IMR-90 (cell line): ENCODE measurements around the gene SEMA4D. TPM values are rescaled to one million over a fixed set of nuclear protein-coding genes. Genes with fewer than 3 reads are reported as not detected.

Source experiments
- ATAC-seq: fragments of 200-7000 bp; cut with Tn5 transposase; 2 replicates; pipeline ENCODE4 v1.9.1; 2020; ENCODE audit warnings: low read depth, mild to moderate bottlenecking, moderate library complexity
- BruUV-seq: library from RNA; stranded (reverse); fragments of 400-500 nt; replicated peaks from 2 replicates; lab custom pipeline; 2021; lab: Mats Ljungman, UMichigan
- CTCF ChIA-PET: fragments of 300-600 bp; formaldehyde crosslinking; extraction: SDS; loops from one replicate; lab custom pipeline; 2021; ENCODE audit warnings: antibody characterized with exemption; lab: Yijun Ruan, JAX
- POLR2A ChIA-PET: fragments of 300-600 bp; sonication (Branson Sonifier 250); formaldehyde crosslinking; loops from one replicate; lab custom pipeline; 2022; ENCODE audit warnings: antibody characterized with exemption; ENCODE audit not compliant: unreplicated experiment; lab: Charles Lee
- DNase-seq: peaks from one replicate; pipeline ENCODE4 v3.0.0; 2013
- H2AFZ ChIP-seq: replicated peaks from 2 replicates; pipeline ENCODE3; 2013; ENCODE audit warnings: low read length, mild to moderate bottlenecking; ENCODE audit not compliant: poor library complexity
- H2AK5ac ChIP-seq: 2 replicates; pipeline ENCODE4 v1.6.1; 2013; ENCODE audit warnings: low read depth, low read length, inconsistent platforms
- H2AK9ac ChIP-seq: replicated peaks from 2 replicates; pipeline ENCODE3; 2013; ENCODE audit warnings: mild to moderate bottlenecking, low read depth, low read length, moderate library complexity; ENCODE audit not compliant: poor library complexity
- H2BK120ac ChIP-seq: 2 replicates; pipeline ENCODE4 v1.6.1; 2013; ENCODE audit warnings: low read depth, low read length, inconsistent platforms
- H2BK15ac ChIP-seq: 3 replicates; pipeline ENCODE4 v1.6.1; 2013; ENCODE audit warnings: low read depth, low read length, inconsistent platforms
- H2BK20ac ChIP-seq: 2 replicates; pipeline ENCODE4 v1.6.1; 2013; ENCODE audit warnings: low read depth, mild to moderate bottlenecking, inconsistent platforms, low read length, moderate library complexity
- H2BK5ac ChIP-seq: 2 replicates; pipeline ENCODE4 v1.6.1; 2013; ENCODE audit warnings: mild to moderate bottlenecking, low read depth, low read length, inconsistent platforms; ENCODE audit not compliant: poor library complexity, severe bottlenecking
- H3K14ac ChIP-seq: replicated peaks from 2 replicates; pipeline ENCODE4 v1.6.1; 2013; ENCODE audit warnings: low read depth, low read length, inconsistent platforms
- H3K18ac ChIP-seq: 2 replicates; pipeline ENCODE4 v1.6.1; 2013; ENCODE audit warnings: low read depth, low read length, control low read depth
- H3K23ac ChIP-seq: 2 replicates; pipeline ENCODE4 v1.6.1; 2013; ENCODE audit warnings: low read depth, low read length, inconsistent platforms
- H3K27ac ChIP-seq: 2 replicates; pipeline ENCODE4 v1.5.1; 2013; ENCODE audit warnings: mild to moderate bottlenecking, control low read depth, low read length; ENCODE audit not compliant: insufficient read depth
- H3K27me3 ChIP-seq: 2 replicates; pipeline ENCODE4 v1.6.1; 2013; ENCODE audit warnings: low read length; ENCODE audit not compliant: control insufficient read depth, insufficient read depth
- H3K36me3 ChIP-seq: 2 replicates; pipeline ENCODE4 v1.6.1; 2013; ENCODE audit warnings: low read length, mixed read lengths; ENCODE audit not compliant: control insufficient read depth, insufficient read depth
- H3K4ac ChIP-seq: 2 replicates; pipeline ENCODE4 v1.6.1; 2013; ENCODE audit warnings: low read depth, low read length, inconsistent platforms
- H3K4me1 ChIP-seq: 2 replicates; pipeline ENCODE4 v1.6.1; 2013; ENCODE audit warnings: low read length, mixed read lengths; ENCODE audit not compliant: control insufficient read depth, insufficient read depth
- H3K4me2 ChIP-seq: 2 replicates; pipeline ENCODE4 v1.6.1; 2013; ENCODE audit warnings: low read depth, mild to moderate bottlenecking, control low read depth, low read length, moderate library complexity
- H3K4me3 ChIP-seq: 2 replicates; pipeline ENCODE4 v1.5.1; 2013; ENCODE audit warnings: low read depth, mild to moderate bottlenecking, control low read depth, low read length, moderate library complexity; ENCODE audit not compliant: insufficient read depth
- H3K56ac ChIP-seq: 2 replicates; pipeline ENCODE4 v1.6.1; 2013; ENCODE audit warnings: low read length, inconsistent platforms; ENCODE audit not compliant: insufficient read depth; ENCODE audit errors: extremely low read depth
- H3K79me1 ChIP-seq, 2 experiments: 2 replicates each; pipeline ENCODE4 v1.6.1; 2013; ENCODE audit warnings: low read length in 2 of 2, inconsistent platforms in 1 of 2, low read depth in 1 of 2
- H3K9ac ChIP-seq: 2 replicates; pipeline ENCODE4 v1.6.1; 2013; ENCODE audit warnings: low read depth, low read length, control low read depth
- H3K9me1 ChIP-seq: 2 replicates; pipeline ENCODE4 v1.6.1; 2013; ENCODE audit warnings: low read length, inconsistent platforms; ENCODE audit not compliant: insufficient read depth
- H3K9me3 ChIP-seq: 2 replicates; pipeline ENCODE4 v1.6.1; 2013; ENCODE audit warnings: low read length; ENCODE audit not compliant: control insufficient read depth, insufficient read depth
- H4K20me1 ChIP-seq: 2 replicates; pipeline ENCODE4 v1.6.1; 2013; ENCODE audit warnings: low read length, inconsistent platforms; ENCODE audit not compliant: insufficient read depth
- H4K5ac ChIP-seq: 2 replicates; pipeline ENCODE4 v1.6.1; 2013; ENCODE audit warnings: mild to moderate bottlenecking, low read depth, low read length, control low read depth
- H4K8ac ChIP-seq, 2 experiments: 2 replicates each; pipeline ENCODE4 v1.6.1; 2013; ENCODE audit warnings: low read depth in 2 of 2, low read length in 2 of 2, control low read depth in 1 of 2, inconsistent platforms in 1 of 2
- H4K91ac ChIP-seq: 2 replicates; pipeline ENCODE4 v1.6.1; 2013; ENCODE audit warnings: low read depth, low read length, inconsistent platforms; ENCODE audit not compliant: insufficient read depth
- CHD1 ChIP-seq: IDR thresholded peaks from 2 replicates; pipeline ENCODE4 v1.6.1; 2012; ENCODE audit warnings: low read depth, low read length, improper control_type of control experiment
- FOS ChIP-seq: fragments of 150-350 bp; IDR thresholded peaks from 2 replicates; pipeline ENCODE4 v1.6.1; 2016; ENCODE audit warnings: low read depth, low read length
- MAFK ChIP-seq: IDR thresholded peaks from 2 replicates; pipeline ENCODE4 v1.6.1; 2012; ENCODE audit warnings: low read depth, low read length, improper control_type of control experiment
- MAZ ChIP-seq: IDR thresholded peaks from 2 replicates; pipeline ENCODE4 v1.6.1; 2012; ENCODE audit warnings: low read depth, mild to moderate bottlenecking, low read length, improper control_type of control experiment, moderate library complexity, borderline replicate concordance
- MXI1 ChIP-seq: IDR thresholded peaks from 2 replicates; pipeline ENCODE4 v1.6.1; 2012; ENCODE audit warnings: low read depth, mild to moderate bottlenecking, low read length, moderate library complexity, borderline replicate concordance
- NFE2L2 ChIP-seq: fragments of 150-350 bp; IDR thresholded peaks from 2 replicates; pipeline ENCODE4 v1.6.1; 2016; ENCODE audit warnings: low read depth, mild to moderate bottlenecking, low read length
- RAD21 ChIP-seq: IDR thresholded peaks from 2 replicates; pipeline ENCODE4 v1.6.1; 2012; ENCODE audit warnings: low read length, improper control_type of control experiment
- RCOR1 ChIP-seq: IDR thresholded peaks from 2 replicates; pipeline ENCODE4 v1.6.1; 2012; ENCODE audit warnings: mild to moderate bottlenecking, low read length, improper control_type of control experiment; ENCODE audit not compliant: insufficient replicate concordance
- RFX5 ChIP-seq: IDR thresholded peaks from 2 replicates; pipeline ENCODE4 v1.8.0; 2012; ENCODE audit warnings: low read depth, mild to moderate bottlenecking, low read length, moderate library complexity
- SMC3 ChIP-seq: fragments of 150-350 bp; IDR thresholded peaks from 2 replicates; pipeline ENCODE4 v1.6.1; 2016; ENCODE audit warnings: low read depth, mild to moderate bottlenecking, antibody characterized with exemption, low read length, moderate library complexity
- WGBS, 2 experiments: methylation state at CpG; one replicate each; pipeline versions ENCODE4 v1.1.5 to v1.1.7; 2013; ENCODE audit warnings: missing lambda C conversion rate in 2 of 2; ENCODE audit not compliant: insufficient read length in 1 of 2; ENCODE audit errors: extremely low coverage in 2 of 2; 5-methylcytosine and 5-hydroxymethylcytosine counted together
- dilution Hi-C: fragments of 300-500 bp; cut with HindIII; formaldehyde crosslinking; loops from one replicate; pipeline ENCODE4 v1.14.3; 2018; ENCODE audit warnings: low sequenced_read_pairs; ENCODE audit not compliant: unreplicated experiment
- in situ Hi-C: fragments of 300-500 bp; cut with MboI; formaldehyde crosslinking; loops from 3 replicates; pipeline ENCODE4 v1.14.3; 2019; ENCODE audit warnings: low sequenced_read_pairs, inconsistent platforms, mixed read lengths
- intact Hi-C: fragments of 100-400 bp; cut with micrococcal nuclease; formaldehyde crosslinking; loops from 2 replicates; pipeline ENCODE4 v1.10.0; 2022
- polyA plus RNA-seq, 3 experiments: library from polyadenylated mRNA; depleted of rRNA; stranded (reverse); fragments of >200 nt; gene quantifications; 2 replicates each; pipeline ENCODE4 v1.2.3, GENCODE V29; 2012; ENCODE audit warnings: low replicate concordance in 1 of 3
- total RNA-seq: library from RNA; depleted of rRNA; stranded (reverse); fragments of >200 nt; gene quantifications from 2 replicates; pipeline ENCODE4 v1.2.3, GENCODE V29; 2012
- TF ChIP-seq, protein P1 (sequence below): conservative IDR thresholded peaks from 2 replicates; pipeline ENCODE4 v1.5.1; 2012; ENCODE audit warnings: mild to moderate bottlenecking, low read depth, low read length, improper control_type of control experiment
- TF ChIP-seq, protein P2 (sequence below): fragments of 150-350 bp; IDR thresholded peaks from 2 replicates; pipeline ENCODE4 v1.6.1; 2016; ENCODE audit warnings: low read depth, mild to moderate bottlenecking, low read length, moderate library complexity, borderline replicate concordance
- TF ChIP-seq, protein P3 (sequence below): fragments of 150-350 bp; IDR thresholded peaks from 2 replicates; pipeline ENCODE4 v1.6.1; 2017; ENCODE audit warnings: mild to moderate bottlenecking, antibody characterized with exemption, low read length, low read depth

SEMA4D gene
- total and polyA plus RNA-seq, 2 of the 4 experiments (the other 2 are of a cell fraction), result 0.90 to 1.5 TPM

GRCh38 chr9:89400403-89401116 lies 97.4 kb downstream of the SEMA4D start:
- Histone ChIP-seq H2AK9ac (no peak overlapping the region), H3K9me1 (peaks cover 4% of the 10 kb centered on the region; the same call in 1 of the 2 replicates), H2AFZ (no peak overlapping the region), H3K9me3 (no peaks in the 10 kb centered on the region), H4K5ac (no peak overlapping the region), H3K14ac (no peak overlapping the region), H3K23ac (no peak overlapping the region), H3K9ac (no peak overlapping the region), H2AK5ac (no peak overlapping the region), H3K4ac (no peak overlapping the region), H3K36me3 (peaks cover 23% of the 10 kb centered on the region), H3K4me2 (no peak overlapping the region), H2BK20ac (no peak overlapping the region), H3K4me1 (no peaks in the 10 kb centered on the region), H2BK15ac (no peak overlapping the region), H3K79me1 (no peaks in the 10 kb centered on the region), H3K4me3 (no peak overlapping the region), H4K91ac (no peak overlapping the region), H4K20me1 (no peaks in the 10 kb centered on the region), H3K18ac (no peak overlapping the region), H3K56ac (no peak overlapping the region), H2BK5ac (no peak overlapping the region), H2BK120ac (no peak overlapping the region), H3K27me3 (no peaks in the 10 kb centered on the region), H3K27ac (no peak overlapping the region), H4K8ac (no peak overlapping the region)
- intact Hi-C loops (no loop called here), in situ Hi-C loops (no loop called here), dilution Hi-C loops (no loop called here)
- TF ChIP-seq, protein P1, sequence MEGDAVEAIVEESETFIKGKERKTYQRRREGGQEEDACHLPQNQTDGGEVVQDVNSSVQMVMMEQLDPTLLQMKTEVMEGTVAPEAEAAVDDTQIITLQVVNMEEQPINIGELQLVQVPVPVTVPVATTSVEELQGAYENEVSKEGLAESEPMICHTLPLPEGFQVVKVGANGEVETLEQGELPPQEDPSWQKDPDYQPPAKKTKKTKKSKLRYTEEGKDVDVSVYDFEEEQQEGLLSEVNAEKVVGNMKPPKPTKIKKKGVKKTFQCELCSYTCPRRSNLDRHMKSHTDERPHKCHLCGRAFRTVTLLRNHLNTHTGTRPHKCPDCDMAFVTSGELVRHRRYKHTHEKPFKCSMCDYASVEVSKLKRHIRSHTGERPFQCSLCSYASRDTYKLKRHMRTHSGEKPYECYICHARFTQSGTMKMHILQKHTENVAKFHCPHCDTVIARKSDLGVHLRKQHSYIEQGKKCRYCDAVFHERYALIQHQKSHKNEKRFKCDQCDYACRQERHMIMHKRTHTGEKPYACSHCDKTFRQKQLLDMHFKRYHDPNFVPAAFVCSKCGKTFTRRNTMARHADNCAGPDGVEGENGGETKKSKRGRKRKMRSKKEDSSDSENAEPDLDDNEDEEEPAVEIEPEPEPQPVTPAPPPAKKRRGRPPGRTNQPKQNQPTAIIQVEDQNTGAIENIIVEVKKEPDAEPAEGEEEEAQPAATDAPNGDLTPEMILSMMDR, result no peak
- TF ChIP-seq NFE2L2 (no peak), RFX5 (no peak), MAZ (no peak), RAD21 (no peak), FOS (no peak), MXI1 (no peak), CHD1 (no peak), MAFK (no peak), RCOR1 (no peak), SMC3 (no peak)
- TF ChIP-seq, protein P2, sequence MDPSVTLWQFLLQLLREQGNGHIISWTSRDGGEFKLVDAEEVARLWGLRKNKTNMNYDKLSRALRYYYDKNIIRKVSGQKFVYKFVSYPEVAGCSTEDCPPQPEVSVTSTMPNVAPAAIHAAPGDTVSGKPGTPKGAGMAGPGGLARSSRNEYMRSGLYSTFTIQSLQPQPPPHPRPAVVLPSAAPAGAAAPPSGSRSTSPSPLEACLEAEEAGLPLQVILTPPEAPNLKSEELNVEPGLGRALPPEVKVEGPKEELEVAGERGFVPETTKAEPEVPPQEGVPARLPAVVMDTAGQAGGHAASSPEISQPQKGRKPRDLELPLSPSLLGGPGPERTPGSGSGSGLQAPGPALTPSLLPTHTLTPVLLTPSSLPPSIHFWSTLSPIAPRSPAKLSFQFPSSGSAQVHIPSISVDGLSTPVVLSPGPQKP, result no peak
- TF ChIP-seq, protein P3, sequence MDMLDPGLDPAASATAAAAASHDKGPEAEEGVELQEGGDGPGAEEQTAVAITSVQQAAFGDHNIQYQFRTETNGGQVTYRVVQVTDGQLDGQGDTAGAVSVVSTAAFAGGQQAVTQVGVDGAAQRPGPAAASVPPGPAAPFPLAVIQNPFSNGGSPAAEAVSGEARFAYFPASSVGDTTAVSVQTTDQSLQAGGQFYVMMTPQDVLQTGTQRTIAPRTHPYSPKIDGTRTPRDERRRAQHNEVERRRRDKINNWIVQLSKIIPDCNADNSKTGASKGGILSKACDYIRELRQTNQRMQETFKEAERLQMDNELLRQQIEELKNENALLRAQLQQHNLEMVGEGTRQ, result no peak
- BruUV-seq, result no TSS peak
- ChIA-PET CTCF (no interaction called here), POLR2A (no interaction called here)
- 100% methylated on average over 2 of the region's 12 CpGs; no CpG with 5 or more reads in 1 of the 2 experiments for WGBS, 2 experiments
- DNase-seq (no peak), ATAC-seq (no peak)
